Esophagus squamous epithelium (tissue), 4 donors: ENCODE results near the gene SPTAN1.

Experiments used
- POLR2A ChIP-seq, 4 donors: fragments of 450-650 bp; IDR thresholded peaks; one replicate each; pipeline ENCODE4 v1.6.1; 2017; ENCODE audit warnings: antibody characterized with exemption in 4 of 4, mild to moderate bottlenecking in 4 of 4, moderate library complexity in 3 of 4
- TF ChIP-seq, protein P1 (sequence below), 6 experiments: fragments of 450-650 bp in 4 of 6; fragments of 200-600 bp in 2 of 6; sonication (generic) in 2 of 6; IDR thresholded peaks; one replicate each; pipeline ENCODE4 v1.5.1; 2016 to 2019; ENCODE audit warnings: antibody characterized with exemption in 6 of 6, mild to moderate bottlenecking in 4 of 6, moderate library complexity in 4 of 6

- TF ChIP-seq, protein P1, sequence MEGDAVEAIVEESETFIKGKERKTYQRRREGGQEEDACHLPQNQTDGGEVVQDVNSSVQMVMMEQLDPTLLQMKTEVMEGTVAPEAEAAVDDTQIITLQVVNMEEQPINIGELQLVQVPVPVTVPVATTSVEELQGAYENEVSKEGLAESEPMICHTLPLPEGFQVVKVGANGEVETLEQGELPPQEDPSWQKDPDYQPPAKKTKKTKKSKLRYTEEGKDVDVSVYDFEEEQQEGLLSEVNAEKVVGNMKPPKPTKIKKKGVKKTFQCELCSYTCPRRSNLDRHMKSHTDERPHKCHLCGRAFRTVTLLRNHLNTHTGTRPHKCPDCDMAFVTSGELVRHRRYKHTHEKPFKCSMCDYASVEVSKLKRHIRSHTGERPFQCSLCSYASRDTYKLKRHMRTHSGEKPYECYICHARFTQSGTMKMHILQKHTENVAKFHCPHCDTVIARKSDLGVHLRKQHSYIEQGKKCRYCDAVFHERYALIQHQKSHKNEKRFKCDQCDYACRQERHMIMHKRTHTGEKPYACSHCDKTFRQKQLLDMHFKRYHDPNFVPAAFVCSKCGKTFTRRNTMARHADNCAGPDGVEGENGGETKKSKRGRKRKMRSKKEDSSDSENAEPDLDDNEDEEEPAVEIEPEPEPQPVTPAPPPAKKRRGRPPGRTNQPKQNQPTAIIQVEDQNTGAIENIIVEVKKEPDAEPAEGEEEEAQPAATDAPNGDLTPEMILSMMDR (IDR thresholded peaks at IDR 0.05) = no peak
- TF ChIP-seq POLR2A (IDR thresholded peaks at IDR 0.05) = no peak
Measured at GRCh38 chr9:128619779-128620178, 67.4 kb downstream of the SPTAN1 start.
